Keratinocyte (primary cell): ENCODE data around the gene IP6K2. TPM values are rescaled to one million over a fixed set of nuclear protein-coding genes. Genes with fewer than 3 reads are reported as not detected.
"Not testable (repeated sequence)": the region's sequence is repeated elsewhere in the genome, so short reads cannot be mapped to it uniquely, and the experiment has no call there.

ENCODE experiments used
- DNase-seq: peaks from one replicate; pipeline ENCODE4 v3.0.0-alpha.2; 2011; ENCODE audit warnings: low read depth, missing footprints, low spot score
- FAIRE-seq: peaks from 2 replicates; lab custom pipeline; 2011; peaks lifted over from hg19 to GRCh38; lab: Jason Lieb, UNC
- H2AFZ ChIP-seq: 2 replicates; pipeline ENCODE4 v1.6.0; 2012; ENCODE audit warnings: low read length, control low read depth, inconsistent platforms; ENCODE audit not compliant: control insufficient read depth
- H3K27ac ChIP-seq: 2 replicates; pipeline ENCODE4 v1.5.1; 2011; ENCODE audit warnings: low read length; ENCODE audit not compliant: control insufficient read depth, insufficient read depth
- H3K27me3 ChIP-seq: 3 replicates; pipeline ENCODE4 v1.6.0; 2011; ENCODE audit warnings: low read length; ENCODE audit not compliant: control insufficient read depth, insufficient read depth; ENCODE audit errors: extremely low read depth
- H3K36me3 ChIP-seq, 2 experiments: 2 replicates in 1 of 2; 3 replicates in 1 of 2; pipeline ENCODE4 v1.5.1; 2011; ENCODE audit warnings: low read length in 2 of 2, mild to moderate bottlenecking in 1 of 2; ENCODE audit not compliant: control insufficient read depth in 2 of 2, insufficient read depth in 2 of 2; ENCODE audit errors: extremely low read depth in 1 of 2
- H3K4me1 ChIP-seq: 3 replicates; pipeline ENCODE4 v1.5.1; 2011; ENCODE audit warnings: low read length; ENCODE audit not compliant: control insufficient read depth, insufficient read depth; ENCODE audit errors: extremely low read depth
- H3K4me2 ChIP-seq: 3 replicates; pipeline ENCODE4 v1.6.0; 2011; ENCODE audit warnings: low read depth, low read length; ENCODE audit not compliant: control insufficient read depth, insufficient read depth; ENCODE audit errors: extremely low read depth
- H3K4me3 ChIP-seq, 3 experiments: fragments of 200-600 bp in 1 of 3; sonication (generic) in 1 of 3; 2 replicates in 2 of 3; 3 replicates in 1 of 3; pipeline ENCODE4 v1.5.1; 2011 to 2016; ENCODE audit warnings: low read length in 3 of 3, mild to moderate bottlenecking in 3 of 3, control low read depth in 2 of 3, inconsistent platforms in 1 of 3, low read depth in 1 of 3, mixed read lengths in 1 of 3, mixed run types in 1 of 3, moderate library complexity in 1 of 3; ENCODE audit not compliant: control insufficient read depth in 2 of 3, insufficient read depth in 2 of 3; ENCODE audit errors: extremely low read depth in 1 of 3
- H3K79me2 ChIP-seq: 2 replicates; pipeline ENCODE4 v1.6.0; 2012; ENCODE audit warnings: low read length; ENCODE audit not compliant: control insufficient read depth, insufficient read depth
- H3K9ac ChIP-seq: 3 replicates; pipeline ENCODE4 v1.6.0; 2011; ENCODE audit warnings: low read length; ENCODE audit not compliant: control insufficient read depth, insufficient read depth; ENCODE audit errors: extremely low read depth
- H3K9me1 ChIP-seq: 3 replicates; pipeline ENCODE4 v1.6.0; 2011; ENCODE audit warnings: low read length; ENCODE audit not compliant: control insufficient read depth, insufficient read depth; ENCODE audit errors: extremely low read depth
- H3K9me3 ChIP-seq: 2 replicates; pipeline ENCODE4 v1.5.1; 2012; ENCODE audit warnings: low read depth, low read length; ENCODE audit not compliant: control insufficient read depth
- H4K20me1 ChIP-seq: 3 replicates; pipeline ENCODE4 v1.6.0; 2011; ENCODE audit warnings: low read length; ENCODE audit not compliant: control insufficient read depth, insufficient read depth; ENCODE audit errors: extremely low read depth
- CTCF ChIP-seq, 3 experiments: IDR thresholded peaks in 1 of 3; conservative IDR thresholded peaks in 1 of 3; optimal IDR thresholded peaks in 1 of 3; 2 replicates in 2 of 3; 3 replicates in 1 of 3; pipeline versions ENCODE3 to v1.5.1; 2011; ENCODE audit warnings: low read length in 3 of 3, mild to moderate bottlenecking in 3 of 3, moderate library complexity in 2 of 3, control low read depth in 1 of 3, inconsistent platforms in 1 of 3; ENCODE audit not compliant: insufficient read depth in 2 of 3; ENCODE audit errors: extremely low read depth in 1 of 3
- EZH2 ChIP-seq: IDR thresholded peaks from one replicate; pipeline ENCODE4 v1.6.1; 2012; ENCODE audit warnings: inconsistent platforms, mild to moderate bottlenecking, low read length, moderate library complexity
- dilution Hi-C: fragments of 300-500 bp; cut with MboI; formaldehyde crosslinking; loops from one replicate; pipeline ENCODE4 v1.7.0; 2020; ENCODE audit warnings: low sequenced_read_pairs; ENCODE audit not compliant: extremely low pct_ligation_motif_present
- polyA plus RNA-seq, 5 experiments: library from polyadenylated mRNA; depleted of rRNA in 3 of 5; stranded (reverse) in 3 of 5; stranded (forward) in 1 of 5; unstranded in 1 of 5; fragments of >200 nt; gene quantifications; 1 replicate in 1 of 5; 2 replicates in 3 of 5; 3 replicates in 1 of 5; pipeline versions ENCODE4 v1.2.1 to v1.2.3, GENCODE V29; 2011 to 2012; ENCODE audit warnings: missing spikeins in 2 of 5, low read depth in 1 of 5, low replicate concordance in 1 of 5

IP6K2 gene
- polyA plus RNA-seq, 1 donor (not counting 4 experiments of a cell fraction or from before 2014, with no cell fraction given) = 110 TPM

- dilution Hi-C loops, H2AFZ ChIP-seq, DNase-seq, H3K9me3 ChIP-seq, H4K20me1 ChIP-seq, H3K9ac ChIP-seq, H3K27me3 ChIP-seq, H3K4me2 ChIP-seq, H3K27ac ChIP-seq, FAIRE-seq, H3K4me1 ChIP-seq, H3K4me3 ChIP-seq, H3K9me1 ChIP-seq, H3K79me2 ChIP-seq, H3K36me3 ChIP-seq: not testable (repeated sequence)
Measured at GRCh38 chr3:48734541-48734940, 17.5 kb upstream of the IP6K2 start.

GRCh38 chr3:48733752-48734518, 16.9 kb upstream of the IP6K2 start:
- H3K9me1 ChIP-seq, H3K27ac ChIP-seq, FAIRE-seq, H3K79me2 ChIP-seq, dilution Hi-C loops, H3K36me3 ChIP-seq, H4K20me1 ChIP-seq, DNase-seq, H3K4me2 ChIP-seq, H3K4me3 ChIP-seq, H3K4me1 ChIP-seq, H3K9me3 ChIP-seq, H3K9ac ChIP-seq, H3K27me3 ChIP-seq, H2AFZ ChIP-seq: not testable (repeated sequence)

GRCh38 chr3:48727511-48727910, 10.5 kb upstream of the IP6K2 start:
- FAIRE-seq = no peak
- Histone ChIP-seq H2AFZ (no peak overlapping the region), H3K4me2 (no peak overlapping the region), H3K4me1 (no peaks in the 10 kb centered on the region), H3K27me3 (no peaks in the 10 kb centered on the region), H3K27ac (no peak overlapping the region), H3K9me3 (no peaks in the 10 kb centered on the region), H3K9ac (no peak overlapping the region), H4K20me1 (no peaks in the 10 kb centered on the region), H3K9me1 (no peaks in the 10 kb centered on the region), H3K36me3 (no peaks in the 10 kb centered on the region), H3K4me3 (no peak overlapping the region), H3K79me2 (no peaks in the 10 kb centered on the region)
- DNase-seq = no peak
- dilution Hi-C loops = no loop called here
- TF ChIP-seq EZH2 = no peak
- no peak for TF ChIP-seq CTCF (optimal IDR thresholded peaks at IDR 0.05 in 1 of 3, IDR thresholded peaks at IDR 0.05 in 1 of 3, conservative IDR thresholded peaks at IDR 0.05 in 1 of 3; ENCODE audit: extremely low read depth in 1 of 3, insufficient read depth in 2 of 3, low read length in 3 of 3)

GRCh38 chr3:48725185-48725855, 8.3 kb upstream of the IP6K2 start:
- H4K20me1 ChIP-seq, dilution Hi-C loops, H2AFZ ChIP-seq, H3K4me2 ChIP-seq, H3K9ac ChIP-seq, H3K27me3 ChIP-seq, H3K27ac ChIP-seq, H3K36me3 ChIP-seq, H3K4me1 ChIP-seq, H3K4me3 ChIP-seq, DNase-seq, FAIRE-seq, H3K79me2 ChIP-seq, H3K9me1 ChIP-seq, H3K9me3 ChIP-seq: not testable (repeated sequence)
